GM12892 (cell line): ENCODE results near the gene E2F4.

Experiments
- POLR2A ChIP-seq: IDR thresholded peaks from 2 replicates; pipeline ENCODE4 v1.6.1; 2011; ENCODE audit warnings: low read depth, low read length, control low read depth
- TAF1 ChIP-seq: IDR thresholded peaks from 2 replicates; pipeline ENCODE4 v1.6.1; 2011; ENCODE audit warnings: low read depth, mild to moderate bottlenecking, control low read depth, low read length, borderline replicate concordance

- TF ChIP-seq POLR2A (no peak; the same call in 1 of the 2 replicates), TAF1 (no peak)
These were observed 28.6 kb upstream of the E2F4 start for GRCh38 chr16:67163164-67163998.
